GM18511 (cell line): ENCODE results near the gene OPN1MW.
"Not testable (repeated sequence)": the region's sequence is repeated elsewhere in the genome, so short reads cannot be mapped to it uniquely, and the experiment has no call there.

Experiments used
- ATAC-seq: cut with Tn5 transposase; IDR thresholded peaks from one replicate; pipeline ENCODE4 v1.9.1; 2021; ENCODE audit warnings: mild to moderate bottlenecking, moderate library complexity; ENCODE audit not compliant: unreplicated experiment

OPN1MW gene

DNA sequence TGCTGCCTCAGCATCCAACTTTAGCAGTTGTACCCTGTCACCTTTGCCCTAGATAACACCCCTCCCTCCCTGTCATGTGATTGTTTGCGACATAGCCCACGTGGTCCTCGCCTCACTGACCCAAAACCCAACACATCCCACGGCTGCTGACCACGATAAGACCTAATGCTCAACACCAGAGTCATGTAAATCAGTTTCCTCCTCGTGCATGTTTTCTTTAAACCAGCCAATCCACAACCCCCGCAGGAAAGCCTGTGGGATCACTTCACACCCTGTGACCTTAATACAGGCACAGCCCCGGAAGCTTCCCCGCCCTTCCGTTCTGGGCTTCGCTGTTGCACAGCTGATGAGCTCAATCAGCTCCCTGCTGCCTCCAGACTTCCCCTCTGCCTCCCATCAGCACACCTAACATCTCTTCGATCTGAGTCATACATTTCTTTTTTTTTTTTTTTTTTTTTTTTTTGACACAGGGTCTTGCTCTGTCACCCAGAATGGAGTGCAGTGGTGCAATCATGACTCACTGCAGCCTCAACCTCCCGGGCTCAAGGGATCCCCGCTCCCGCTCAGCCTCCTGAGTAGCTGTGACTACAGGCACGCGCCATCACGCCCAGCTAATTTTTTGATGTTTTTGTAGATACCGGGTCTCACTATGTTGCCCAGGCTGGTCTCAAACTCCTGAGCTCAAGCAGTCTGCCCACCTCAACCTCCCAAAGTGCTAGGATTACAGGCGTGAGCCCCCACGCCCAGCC, 27.4 kb downstream of the OPN1MW start:
- ATAC-seq: peak; percentile 92

DNA sequence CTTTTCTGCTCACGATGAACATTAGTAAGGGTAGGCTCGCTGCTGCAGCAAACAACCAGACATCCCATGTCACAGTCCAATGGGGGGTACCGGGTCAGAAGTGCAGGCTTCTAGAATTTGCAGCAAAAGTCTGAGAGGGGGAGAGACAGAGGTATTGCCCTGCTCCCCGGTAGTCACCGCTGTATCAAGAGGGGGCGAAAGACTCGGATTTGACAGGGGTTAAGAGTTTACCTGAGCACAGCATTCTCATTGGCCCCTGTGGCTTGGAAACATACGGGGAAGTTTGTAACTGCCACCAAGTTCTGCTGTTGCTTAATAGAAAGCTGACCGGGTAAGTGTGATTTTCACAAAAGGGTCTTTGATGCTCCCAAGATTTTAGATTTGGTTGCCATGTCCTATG, 28.7 kb downstream of the OPN1MW start:
- not testable (repeated sequence) for ATAC-seq

DNA sequence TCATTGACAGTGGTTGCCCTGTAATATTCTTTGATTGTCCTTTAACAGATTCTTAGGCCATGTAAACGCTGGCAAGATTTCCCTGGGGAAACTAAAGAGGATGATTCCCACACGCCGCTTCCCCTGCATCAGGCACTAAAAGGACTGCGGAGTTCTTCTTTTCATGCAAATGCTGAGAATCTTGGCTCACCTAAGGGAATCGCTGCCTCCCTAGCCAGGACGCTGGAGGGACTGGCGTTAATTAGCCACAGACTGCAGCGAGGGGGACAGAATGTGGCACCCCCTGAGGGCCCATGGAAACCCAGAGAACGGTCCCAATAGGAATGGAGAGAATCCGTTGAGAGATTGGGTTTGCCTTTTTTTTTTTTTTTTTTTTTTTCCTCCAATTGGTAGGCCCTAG, 29.1 kb downstream of the OPN1MW start:
- not testable (repeated sequence) for ATAC-seq

DNA sequence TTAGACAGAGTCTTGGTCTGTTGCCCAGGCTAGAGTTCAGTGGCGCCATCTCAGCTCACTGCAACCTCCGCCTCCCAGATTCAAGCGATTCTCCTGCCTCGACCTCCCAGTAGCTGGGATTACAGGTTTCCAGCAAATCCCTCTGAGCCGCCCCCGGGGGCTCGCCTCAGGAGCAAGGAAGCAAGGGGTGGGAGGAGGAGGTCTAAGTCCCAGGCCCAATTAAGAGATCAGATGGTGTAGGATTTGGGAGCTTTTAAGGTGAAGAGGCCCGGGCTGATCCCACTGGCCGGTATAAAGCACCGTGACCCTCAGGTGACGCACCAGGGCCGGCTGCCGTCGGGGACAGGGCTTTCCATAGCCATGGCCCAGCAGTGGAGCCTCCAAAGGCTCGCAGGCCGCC, 37.1 kb downstream of the OPN1MW start, which contains the start of gene OPN1MW2:
OPN1MW2 (plus strand) TSS at position 301 of the 400 bp plus-strand sequence; CDS start at position 361, 60 bp downstream.
- not testable (repeated sequence) for ATAC-seq

DNA sequence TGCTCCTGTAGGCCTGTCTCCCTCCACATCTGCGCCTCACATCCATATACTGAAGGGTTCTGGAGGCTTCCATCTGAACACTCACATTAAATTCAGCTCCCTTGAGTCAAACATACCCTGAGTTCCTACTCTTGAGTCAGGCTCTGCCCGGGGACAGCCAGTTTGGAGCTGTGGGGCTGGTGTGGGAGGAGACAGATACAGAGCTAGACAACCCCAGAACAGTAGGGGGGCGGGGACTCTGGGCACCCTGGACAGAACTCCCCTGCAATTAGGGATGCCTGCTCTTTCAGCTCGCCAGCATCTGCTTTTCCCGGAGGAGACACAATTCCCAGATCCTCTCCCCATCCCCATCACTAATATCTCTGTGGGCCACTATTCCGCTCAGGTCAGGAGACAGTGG, 42.9 kb downstream of the OPN1MW start:
- ATAC-seq: not testable (repeated sequence)

DNA sequence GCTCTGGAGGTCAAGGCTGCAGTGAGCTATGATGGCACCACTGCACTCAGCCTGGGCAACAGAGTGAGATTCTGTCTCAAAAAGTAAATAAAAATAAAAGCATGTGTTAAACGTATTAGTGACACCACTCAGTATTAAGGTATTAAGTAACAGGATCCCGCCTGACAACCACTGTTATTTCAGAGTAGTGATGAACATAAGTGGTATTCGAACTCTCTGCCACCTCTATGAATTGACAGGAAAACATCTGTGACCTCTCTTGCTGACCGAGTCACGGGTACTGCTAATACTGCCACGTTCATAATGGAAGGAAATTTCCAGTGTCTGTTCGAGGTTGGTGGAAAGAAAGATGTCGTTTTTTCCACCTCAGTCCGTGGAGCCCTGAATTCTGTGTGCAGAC, 44.3 kb downstream of the OPN1MW start:
- ATAC-seq: not testable (repeated sequence)

DNA sequence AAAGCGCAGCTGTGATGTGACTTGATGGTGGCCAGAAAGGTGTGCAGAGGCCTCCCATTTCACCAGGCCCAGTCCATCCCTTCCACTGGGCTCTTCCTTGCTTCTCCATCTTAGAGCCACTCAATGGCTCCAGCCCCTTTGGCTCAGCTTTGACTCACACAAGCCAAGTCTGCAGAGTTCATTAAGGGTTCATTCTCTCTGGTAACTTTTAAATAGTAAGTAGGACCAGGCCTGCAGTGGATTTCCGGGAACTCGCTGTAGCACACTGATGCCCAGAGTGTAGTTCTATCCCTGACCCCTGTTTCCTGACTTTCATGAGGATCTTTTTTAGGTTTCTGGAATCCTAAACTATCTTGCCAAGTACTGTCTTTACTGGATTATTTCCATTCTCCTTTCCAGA, 49.0 kb downstream of the OPN1MW start:
- ATAC-seq: not testable (repeated sequence)

DNA sequence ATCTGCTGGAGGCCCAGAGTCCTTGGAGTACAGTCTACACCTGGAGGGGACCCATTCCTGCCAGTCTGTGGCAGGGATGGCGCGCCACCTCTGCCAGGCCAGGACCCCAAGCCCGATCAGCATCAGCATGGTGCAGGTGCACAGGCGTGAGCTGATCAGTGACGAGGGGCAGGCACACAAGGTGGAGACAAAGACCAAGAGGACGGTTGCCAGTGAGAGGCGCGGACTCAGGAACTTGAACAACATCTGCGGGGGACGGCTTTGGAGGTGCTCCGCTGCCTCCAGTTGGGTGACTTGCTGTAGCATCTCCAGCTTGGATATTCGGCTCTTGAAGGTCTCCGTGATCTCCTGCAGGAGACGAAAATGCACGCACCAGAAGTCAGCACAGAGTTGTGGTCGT, 51.2 kb downstream of the OPN1MW start:
- not testable (repeated sequence) for ATAC-seq

DNA sequence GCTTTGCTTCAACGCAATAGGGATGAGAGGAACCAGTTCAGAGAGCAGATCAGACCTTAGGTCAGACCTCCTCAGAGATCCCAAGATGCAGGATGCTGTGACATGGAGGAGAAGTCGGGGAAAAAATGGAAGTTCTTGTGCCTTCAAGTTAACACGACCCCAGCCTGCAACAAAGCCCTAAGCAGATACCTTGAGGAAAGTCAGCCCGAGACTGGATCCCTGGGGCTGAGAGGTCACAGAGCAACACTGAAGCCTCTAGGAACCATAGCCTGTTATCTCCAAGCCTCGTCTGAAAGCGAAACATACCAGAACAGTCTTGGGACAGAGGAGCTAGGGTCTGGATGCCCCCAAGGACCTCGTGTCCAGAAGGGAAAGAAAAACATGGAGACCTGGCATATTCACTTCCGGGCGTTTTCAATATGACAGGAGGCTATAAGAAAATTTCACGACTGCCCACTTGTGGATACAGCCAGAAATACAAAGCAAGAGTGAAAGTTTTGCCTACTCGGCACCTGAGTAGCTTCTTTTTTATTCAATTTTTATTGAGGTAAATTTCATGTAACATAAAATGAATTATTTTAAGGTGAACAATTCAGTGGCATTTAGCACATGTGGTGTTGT, 56.7 kb downstream of the OPN1MW start:
- not testable (repeated sequence) for ATAC-seq

DNA sequence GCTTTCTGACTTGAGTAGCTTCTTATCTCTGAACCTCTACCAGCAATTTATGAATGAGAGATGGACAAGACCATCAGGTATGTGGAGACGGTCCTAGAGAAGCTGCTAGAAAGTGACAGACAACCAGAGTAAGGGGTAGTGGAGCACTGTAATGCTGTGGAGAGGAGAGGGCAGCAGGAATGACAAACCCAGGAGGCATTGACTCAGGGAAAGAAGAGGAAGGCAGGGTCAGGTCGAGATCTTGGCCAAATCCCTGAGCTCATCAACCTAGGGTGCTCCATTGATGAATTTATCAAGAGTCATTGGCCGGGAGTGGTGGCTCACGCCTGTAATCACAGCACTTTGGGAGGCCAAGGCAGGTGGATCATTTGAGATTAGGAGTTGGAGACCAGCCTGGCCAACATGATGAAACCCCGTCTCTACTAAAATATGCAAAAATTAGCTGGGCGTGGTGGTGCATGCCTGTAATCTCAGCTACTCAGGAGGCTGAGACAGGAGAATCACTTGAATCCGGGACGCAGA, 57.6 kb downstream of the OPN1MW start:
- ATAC-seq: not testable (repeated sequence)
